Mucosa of stomach (tissue), 1 donor: ENCODE data around the gene FN3KRP.

Experiments used
- H3K27me3 ChIP-seq: one replicate; pipeline ENCODE4 v1.7.0; 2013; ENCODE audit warnings: mild to moderate bottlenecking, low read length; ENCODE audit not compliant: control insufficient read depth, insufficient read depth
- H3K36me3 ChIP-seq: one replicate; pipeline ENCODE4 v1.7.0; 2013; ENCODE audit warnings: low read length; ENCODE audit not compliant: control insufficient read depth, insufficient read depth
- H3K4me1 ChIP-seq: one replicate; pipeline ENCODE4 v1.7.0; 2013; ENCODE audit warnings: mild to moderate bottlenecking, low read length; ENCODE audit not compliant: control insufficient read depth, insufficient read depth
- H3K4me3 ChIP-seq: one replicate; pipeline ENCODE4 v1.7.0; 2013; ENCODE audit warnings: low read length
- H3K9ac ChIP-seq: one replicate; pipeline ENCODE4 v1.7.0; 2013; ENCODE audit warnings: mild to moderate bottlenecking, low read length, moderate library complexity
- H3K9me3 ChIP-seq: one replicate; pipeline ENCODE4 v1.7.0; 2013; ENCODE audit warnings: mild to moderate bottlenecking, low read length, moderate library complexity; ENCODE audit not compliant: control insufficient read depth
- donor health status: Pancreatic carcinoma.

Gene FN3KRP

GRCh38 chr17:82722341-82723013, 6.0 kb downstream of the FN3KRP start:
- H3K27me3 ChIP-seq = no peaks in the 10 kb centered on the region
- H3K9ac ChIP-seq = no peak overlapping the region
- no peaks in the 10 kb centered on the region for H3K9me3 ChIP-seq
- H3K4me1 ChIP-seq = peaks cover 9% of the 10 kb centered on the region
- H3K36me3 ChIP-seq = no peaks in the 10 kb centered on the region
- no peak overlapping the region for H3K4me3 ChIP-seq

GRCh38 chr17:82723169-82723807, 6.8 kb downstream of the FN3KRP start:
- no peaks in the 10 kb centered on the region for H3K9me3 ChIP-seq
- H3K9ac ChIP-seq = no peak overlapping the region
- H3K4me1 ChIP-seq = peaks cover under 1% of the 10 kb centered on the region
- H3K36me3 ChIP-seq = no peaks in the 10 kb centered on the region
- no peak overlapping the region for H3K4me3 ChIP-seq
- H3K27me3 ChIP-seq = no peaks in the 10 kb centered on the region

- Histone ChIP-seq H3K4me3 (no peak overlapping the region), H3K9me3 (no peaks in the 10 kb centered on the region), H3K27me3 (no peaks in the 10 kb centered on the region), H3K9ac (no peak overlapping the region), H3K36me3 (no peaks in the 10 kb centered on the region), H3K4me1 (no peaks in the 10 kb centered on the region)
Observed at GRCh38 chr17:82726427-82726826, 9.9 kb downstream of the FN3KRP start.

- no peak overlapping the region for H3K4me3 ChIP-seq
- no peaks in the 10 kb centered on the region for H3K27me3 ChIP-seq
- peaks cover under 1% of the 10 kb centered on the region for H3K4me1 ChIP-seq
- H3K9me3 ChIP-seq = no peaks in the 10 kb centered on the region
- H3K9ac ChIP-seq = no peak overlapping the region
- H3K36me3 ChIP-seq = no peaks in the 10 kb centered on the region
Observed at GRCh38 chr17:82729479-82730260, 13.2 kb downstream of the FN3KRP start.

GRCh38 chr17:82732118-82732743, 15.7 kb downstream of the FN3KRP start:
- Histone ChIP-seq H3K9ac (no peak overlapping the region), H3K4me3 (no peak overlapping the region), H3K36me3 (no peaks in the 10 kb centered on the region), H3K9me3 (no peaks in the 10 kb centered on the region), H3K4me1 (peaks cover 18% of the 10 kb centered on the region), H3K27me3 (no peaks in the 10 kb centered on the region)

GRCh38 chr17:82734987-82735866, 18.7 kb downstream of the FN3KRP start, which contains the start of gene FN3K:
TSS of gene FN3K (plus strand) at chr17:82735615. CDS start at chr17:82735637, 22 bp downstream.
- Histone ChIP-seq H3K36me3 (no peaks in the 10 kb centered on the region), H3K27me3 (no peaks in the 10 kb centered on the region), H3K4me1 (peaks cover 27% of the 10 kb centered on the region), H3K4me3 (peak within 1 kb of the TSS; percentile 46), H3K9me3 (no peaks in the 10 kb centered on the region), H3K9ac (peak within 1 kb of the TSS; percentile 75)

- Histone ChIP-seq H3K9ac (peak overlapping the region; percentile 75), H3K4me3 (no peak overlapping the region), H3K36me3 (no peaks in the 10 kb centered on the region)
Observed at GRCh38 chr17:82736511-82737185, 20.1 kb downstream of the FN3KRP start.

GRCh38 chr17:82737967-82738877, 21.7 kb downstream of the FN3KRP start:
- Histone ChIP-seq H3K4me1 (peaks cover 27% of the 10 kb centered on the region), H3K4me3 (no peak overlapping the region), H3K9ac (no peak overlapping the region), H3K36me3 (no peaks in the 10 kb centered on the region), H3K27me3 (no peaks in the 10 kb centered on the region), H3K9me3 (no peaks in the 10 kb centered on the region)

More at GRCh38 chr17:82736511-82737185, 20.1 kb downstream of the FN3KRP start:
- Histone ChIP-seq H3K9me3 (no peaks in the 10 kb centered on the region), H3K4me1 (peaks cover 27% of the 10 kb centered on the region), H3K27me3 (no peaks in the 10 kb centered on the region)

- Histone ChIP-seq H3K4me3 (no peak overlapping the region), H3K9me3 (no peaks in the 10 kb centered on the region), H3K27me3 (no peaks in the 10 kb centered on the region), H3K4me1 (peaks cover 17% of the 10 kb centered on the region), H3K36me3 (no peaks in the 10 kb centered on the region), H3K9ac (no peak overlapping the region)
Observed at GRCh38 chr17:82740906-82741759, 24.6 kb downstream of the FN3KRP start.
